HepG2 (cell line): Measurements from ENCODE around the gene CCNA2. TPM values are rescaled to one million over a fixed set of nuclear protein-coding genes. Genes with fewer than 3 reads are reported as not detected.

Experiments used
- ARID2 ChIP-seq: sonication (generic); formaldehyde crosslinking; IDR thresholded peaks from 2 replicates; pipeline ENCODE4 v1.8.1; 2022; ENCODE audit warnings: mild to moderate bottlenecking, missing genetic modification reagents, borderline replicate concordance
- ARID4A ChIP-seq: sonication (generic); formaldehyde crosslinking; IDR thresholded peaks from 2 replicates; pipeline ENCODE4 v1.5.0; 2020; ENCODE audit warnings: mild to moderate bottlenecking, missing genetic modification reagents, borderline replicate concordance
- ARID5B ChIP-seq: IDR thresholded peaks from 2 replicates; pipeline ENCODE4 v1.4.0; 2020; ENCODE audit warnings: mild to moderate bottlenecking, missing genetic modification reagents
- ATRX ChIP-seq: sonication (generic); formaldehyde crosslinking; IDR thresholded peaks from 2 replicates; pipeline ENCODE4 v1.4.0; 2020; ENCODE audit warnings: missing genetic modification reagents, borderline replicate concordance
- CEBPB ChIP-seq: IDR thresholded peaks from 2 replicates; pipeline ENCODE4 v1.6.1; 2011; ENCODE audit warnings: low read depth, low read length, improper control_type of control experiment, borderline replicate concordance
- GATAD2A ChIP-seq: IDR thresholded peaks from 2 replicates; pipeline ENCODE4 v1.6.1; 2016
- MTA3 ChIP-seq: sonication (generic); formaldehyde crosslinking; IDR thresholded peaks from 2 replicates; pipeline ENCODE4 v1.4.0; 2020; ENCODE audit warnings: missing genetic modification reagents
- RBM39 ChIP-seq: fragments of 200-400 bp; formaldehyde crosslinking; IDR thresholded peaks from one replicate; pipeline ENCODE4 v1.6.1; 2018; ENCODE audit warnings: antibody characterized with exemption, mild to moderate bottlenecking, low read depth, low read length; ENCODE audit not compliant: poor library complexity, severe bottlenecking
- ZFP36L1 ChIP-seq: sonication (generic); formaldehyde crosslinking; IDR thresholded peaks from 2 replicates; pipeline ENCODE4 v1.8.0; 2022; ENCODE audit warnings: mild to moderate bottlenecking, missing genetic modification reagents, moderate library complexity
- ZNF318 ChIP-seq: sonication (generic); formaldehyde crosslinking; IDR thresholded peaks from 2 replicates; pipeline ENCODE4 v1.4.0; 2020; ENCODE audit warnings: mild to moderate bottlenecking, missing genetic modification reagents
- ZNF326 ChIP-seq: sonication (generic); formaldehyde crosslinking; IDR thresholded peaks from 2 replicates; pipeline ENCODE4 v1.4.0; 2020; ENCODE audit warnings: missing genetic modification reagents, borderline replicate concordance
- ZNF781 ChIP-seq: sonication (generic); formaldehyde crosslinking; IDR thresholded peaks from 2 replicates; pipeline ENCODE4 v1.5.1; 2020; ENCODE audit warnings: borderline replicate concordance, mild to moderate bottlenecking, missing genetic modification reagents; ENCODE audit errors: not compliant biosample characterization
- polyA plus RNA-seq, 8 experiments: library from polyadenylated mRNA; depleted of rRNA in 3 of 8; stranded (reverse) in 7 of 8; unstranded in 1 of 8; fragments of >200 nt; fragmentation: Illumina TruSeq in 4 of 8; extraction: Trizol in 4 of 8; gene quantifications; 2 replicates each; pipeline versions ENCODE4 v1.2.1 to v1.2.3, GENCODE V29; 2011 to 2016; ENCODE audit warnings: low read depth in 4 of 8, missing spikeins in 1 of 8, mixed read lengths in 1 of 8; ENCODE audit not compliant: insufficient read depth in 1 of 8
- total RNA-seq, 5 experiments: library from RNA; depleted of rRNA; stranded (reverse); fragments of >200 nt; fragmentation: Illumina TruSeq; extraction: Trizol; gene quantifications; 2 replicates each; pipeline ENCODE4 v1.2.3, GENCODE V29; 2016; ENCODE audit warnings: low read depth in 1 of 5

Gene CCNA2
- total and polyA plus RNA-seq, 2 of the 13 experiments (the other 11 are each of a cell fraction or from before 2014, with no cell fraction given), result 31.3 to 105 TPM

- 0 out of 2 replicates have a peak, but pooled peaks have one; percentile 22 for TF ChIP-seq ARID5B (CRISPR knock-in tag)
- no peak for TF ChIP-seq ZFP36L1 (CRISPR knock-in tag)
- TF ChIP-seq GATAD2A, result 0 out of 2 replicates have a peak, but pooled peaks have one; percentile 18
- TF ChIP-seq ZNF326 (CRISPR knock-in tag), result no peak
- TF ChIP-seq MTA3, result no peak
- peak; percentile 20; the same call in 1 of the 2 replicates for TF ChIP-seq ARID4A (CRISPR knock-in tag)
- TF ChIP-seq ATRX (CRISPR knock-in tag), result no peak
- TF ChIP-seq CEBPB, result peak; percentile 47; the same call in 1 of the 2 replicates
- TF ChIP-seq ZNF781 (CRISPR knock-in tag), result no peak
- TF ChIP-seq ZNF318 (CRISPR knock-in tag), result no peak
- TF ChIP-seq ARID2 (CRISPR knock-in tag), result no peak
- TF ChIP-seq RBM39, result no peak
These were observed 29.0 kb downstream of the CCNA2 start (continued) for GRCh38 chr4:121794505-121795188.
